K562 (cell line): ENCODE measurements around the gene NFATC2. TPM values are rescaled to one million over a fixed set of nuclear protein-coding genes. Genes with fewer than 3 reads are reported as not detected.

Experiments
- CBX2 ChIP-seq: fragments of 200-600 bp; sonication (generic); IDR thresholded peaks from one replicate; pipeline ENCODE4 v1.6.1; 2012; ENCODE audit warnings: mild to moderate bottlenecking, low read length, inconsistent platforms; ENCODE audit not compliant: insufficient read depth, poor library complexity, severe bottlenecking
- CHAMP1 ChIP-seq: fragments of 450-650 bp; IDR thresholded peaks from 2 replicates; pipeline ENCODE4 v1.6.1; 2016; ENCODE audit warnings: mild to moderate bottlenecking
- GATA2 ChIP-seq: sonication (generic); formaldehyde crosslinking; IDR thresholded peaks from 2 replicates; pipeline ENCODE4 v1.4.0; 2020; ENCODE audit warnings: mild to moderate bottlenecking, missing genetic modification reagents
- HDGF ChIP-seq: fragments of 450-650 bp; IDR thresholded peaks from 2 replicates; pipeline ENCODE4 v1.6.1; 2016
- MTA1 ChIP-seq: fragments of 450-650 bp; IDR thresholded peaks from 2 replicates; pipeline ENCODE4 v1.6.1; 2017; ENCODE audit warnings: borderline replicate concordance
- POLR2A ChIP-seq: fragments of 450-650 bp; conservative IDR thresholded peaks from 2 replicates; pipeline ENCODE4 v1.6.1; 2016
- POLR2B ChIP-seq: fragments of 450-650 bp; IDR thresholded peaks from 2 replicates; pipeline ENCODE4 v1.6.1; 2018; ENCODE audit warnings: low read depth; ENCODE audit not compliant: partially characterized antibody
- TCF7L2 ChIP-seq: fragments of 150-350 bp; IDR thresholded peaks from 2 replicates; pipeline ENCODE4 v1.6.1; 2016; ENCODE audit warnings: low read depth, mild to moderate bottlenecking, low read length, moderate library complexity
- polyA plus RNA-seq, 8 experiments: library from polyadenylated mRNA; depleted of rRNA in 4 of 8; stranded (reverse) in 5 of 8; unstranded in 3 of 8; fragments of >200 nt; fragmentation: Nextera tagmentation in 2 of 8; fragmentation: Illumina TruSeq in 1 of 8; extraction: Ambion mirVana in 2 of 8; extraction: Trizol in 1 of 8; gene quantifications; 2 replicates each; pipeline versions ENCODE4 v1.2.1 to v1.2.3, GENCODE V29; 2011 to 2014; ENCODE audit warnings: inconsistent platforms in 1 of 8, missing spikeins in 1 of 8
- total RNA-seq, 7 experiments: library from RNA; depleted of rRNA in 6 of 7; stranded (reverse); fragments of >200 nt in 6 of 7; fragmentation: Illumina TruSeq in 2 of 7; extraction: Trizol in 2 of 7; gene quantifications; 2 replicates each; pipeline versions ENCODE4 v1.2.1 to v1.2.3, GENCODE V29; 2011 to 2021; ENCODE audit warnings: low replicate concordance in 1 of 7
- TF ChIP-seq, protein P1 (sequence below): fragments of 450-650 bp; IDR thresholded peaks from 2 replicates; pipeline ENCODE4 v1.6.1; 2016; ENCODE audit warnings: low read depth

The NFATC2 gene
- total and polyA plus RNA-seq, 9 of the 15 experiments (the other 6 are each of a cell fraction or from before 2014, with no cell fraction given) = 1.9 to 11.2 (median 3.0) TPM

DNA sequence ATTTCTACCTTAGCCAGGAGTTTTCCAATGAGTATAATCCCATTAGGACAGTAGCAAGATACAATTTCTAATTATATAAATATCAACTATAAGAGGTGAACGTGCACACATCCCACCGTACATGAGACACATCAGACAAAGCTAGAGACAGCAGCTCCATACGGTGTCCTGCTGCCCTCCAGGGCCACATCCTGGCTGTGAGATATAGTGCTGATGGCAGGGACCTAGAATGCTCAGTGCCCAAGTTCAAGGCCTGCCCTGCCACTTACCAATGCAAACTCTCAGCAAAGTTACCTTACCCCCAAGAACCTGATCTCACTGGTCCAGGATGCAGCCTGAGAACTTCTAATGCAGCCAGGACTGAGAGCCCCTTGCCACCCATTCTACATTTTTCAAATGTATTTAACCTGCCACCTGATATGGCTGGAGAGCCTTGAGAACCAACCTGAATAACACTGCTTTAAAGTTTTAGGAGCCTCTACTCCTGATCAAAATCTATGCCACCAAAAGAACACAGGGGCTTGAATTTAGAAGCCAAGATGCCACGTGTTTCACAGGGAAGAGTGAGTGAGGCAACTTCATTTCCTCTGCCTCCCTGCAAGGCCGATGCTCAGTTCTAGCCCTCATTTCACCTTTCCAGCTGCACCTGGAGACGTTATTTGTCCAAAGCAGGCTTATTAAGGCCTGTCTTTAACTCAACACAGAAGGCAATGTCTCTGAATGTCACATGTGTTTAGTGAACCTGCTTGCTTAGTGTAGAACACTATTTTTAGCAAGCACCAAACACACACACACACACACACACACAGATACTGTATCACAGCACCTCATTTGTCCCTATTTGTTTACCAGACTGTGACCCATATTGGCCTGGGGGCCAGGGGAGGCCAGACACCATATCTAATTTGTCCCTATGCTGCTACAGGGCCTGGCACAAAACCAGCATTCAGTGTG, 6.1 kb downstream of the NFATC2 start (continued):
- TF ChIP-seq, protein P1, sequence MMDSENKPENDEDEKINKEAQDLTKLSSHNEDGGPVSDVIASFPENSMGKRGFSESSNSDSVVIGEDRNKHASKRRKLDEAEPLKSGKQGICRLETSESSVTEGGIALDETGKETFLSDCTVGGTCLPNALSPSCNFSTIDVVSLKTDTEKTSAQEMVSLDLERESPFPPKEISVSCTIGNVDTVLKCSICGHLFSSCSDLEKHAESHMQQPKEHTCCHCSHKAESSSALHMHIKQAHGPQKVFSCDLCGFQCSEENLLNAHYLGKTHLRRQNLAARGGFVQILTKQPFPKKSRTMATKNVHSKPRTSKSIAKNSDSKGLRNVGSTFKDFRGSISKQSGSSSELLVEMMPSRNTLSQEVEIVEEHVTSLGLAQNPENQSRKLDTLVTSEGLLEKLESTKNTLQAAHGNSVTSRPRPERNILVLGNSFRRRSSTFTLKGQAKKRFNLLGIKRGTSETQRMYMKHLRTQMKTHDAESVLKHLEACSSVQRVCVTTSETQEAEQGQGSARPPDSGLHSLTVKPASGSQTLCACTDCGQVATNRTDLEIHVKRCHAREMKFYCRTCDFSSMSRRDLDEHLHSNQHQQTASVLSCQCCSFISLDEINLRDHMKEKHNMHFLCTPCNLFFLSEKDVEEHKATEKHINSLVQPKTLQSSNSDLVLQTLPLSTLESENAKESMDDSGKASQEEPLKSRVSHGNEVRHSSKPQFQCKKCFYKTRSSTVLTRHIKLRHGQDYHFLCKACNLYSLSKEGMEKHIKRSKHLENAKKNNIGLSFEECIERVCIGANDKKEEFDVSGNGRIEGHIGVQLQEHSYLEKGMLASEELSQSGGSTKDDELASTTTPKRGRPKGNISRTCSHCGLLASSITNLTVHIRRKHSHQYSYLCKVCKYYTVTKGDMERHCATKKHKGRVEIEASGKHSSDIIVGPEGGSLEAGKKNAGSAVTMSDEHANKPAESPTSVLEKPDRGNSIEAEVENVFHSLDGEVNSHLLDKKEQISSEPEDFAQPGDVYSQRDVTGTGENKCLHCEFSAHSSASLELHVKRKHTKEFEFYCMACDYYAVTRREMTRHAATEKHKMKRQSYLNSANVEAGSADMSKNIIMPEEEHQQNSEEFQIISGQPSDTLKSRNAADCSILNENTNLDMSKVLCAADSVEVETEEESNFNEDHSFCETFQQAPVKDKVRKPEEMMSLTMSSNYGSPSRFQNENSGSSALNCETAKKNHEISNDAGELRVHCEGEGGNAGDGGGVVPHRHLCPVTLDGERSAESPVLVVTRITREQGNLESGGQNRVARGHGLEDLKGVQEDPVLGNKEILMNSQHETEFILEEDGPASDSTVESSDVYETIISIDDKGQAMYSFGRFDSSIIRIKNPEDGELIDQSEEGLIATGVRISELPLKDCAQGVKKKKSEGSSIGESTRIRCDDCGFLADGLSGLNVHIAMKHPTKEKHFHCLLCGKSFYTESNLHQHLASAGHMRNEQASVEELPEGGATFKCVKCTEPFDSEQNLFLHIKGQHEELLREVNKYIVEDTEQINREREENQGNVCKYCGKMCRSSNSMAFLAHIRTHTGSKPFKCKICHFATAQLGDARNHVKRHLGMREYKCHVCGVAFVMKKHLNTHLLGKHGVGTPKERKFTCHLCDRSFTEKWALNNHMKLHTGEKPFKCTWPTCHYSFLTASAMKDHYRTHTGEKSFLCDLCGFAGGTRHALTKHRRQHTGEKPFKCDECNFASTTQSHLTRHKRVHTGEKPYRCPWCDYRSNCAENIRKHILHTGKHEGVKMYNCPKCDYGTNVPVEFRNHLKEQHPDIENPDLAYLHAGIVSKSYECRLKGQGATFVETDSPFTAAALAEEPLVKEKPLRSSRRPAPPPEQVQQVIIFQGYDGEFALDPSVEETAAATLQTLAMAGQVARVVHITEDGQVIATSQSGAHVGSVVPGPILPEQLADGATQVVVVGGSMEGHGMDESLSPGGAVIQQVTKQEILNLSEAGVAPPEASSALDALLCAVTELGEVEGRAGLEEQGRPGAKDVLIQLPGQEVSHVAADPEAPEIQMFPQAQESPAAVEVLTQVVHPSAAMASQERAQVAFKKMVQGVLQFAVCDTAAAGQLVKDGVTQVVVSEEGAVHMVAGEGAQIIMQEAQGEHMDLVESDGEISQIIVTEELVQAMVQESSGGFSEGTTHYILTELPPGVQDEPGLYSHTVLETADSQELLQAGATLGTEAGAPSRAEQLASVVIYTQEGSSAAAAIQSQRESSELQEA = no peak
- TF ChIP-seq GATA2 (CRISPR knock-in tag) = no peak
- TF ChIP-seq TCF7L2 = no peak
- TF ChIP-seq CBX2 = no peak
- no peak for TF ChIP-seq MTA1
- TF ChIP-seq HDGF = no peak
- TF ChIP-seq CHAMP1 = no peak
- TF ChIP-seq POLR2A = no peak
- no peak for TF ChIP-seq POLR2B
